GM19240 (cell line): ENCODE data around the gene FEM1B.

Experiments used
- DNase-seq: peaks from one replicate; pipeline ENCODE4 v3.0.0; 2011; ENCODE audit warnings: low spot score; ENCODE audit not compliant: insufficient read length

Gene FEM1B

GRCh38 chr15:68258692-68259091, 18.9 kb upstream of the FEM1B start:
- no peak for DNase-seq

GRCh38 chr15:68259883-68260282, 17.7 kb upstream of the FEM1B start:
- no peak for DNase-seq

GRCh38 chr15:68261241-68261640, 16.3 kb upstream of the FEM1B start:
- no peak for DNase-seq

GRCh38 chr15:68261980-68262379, 15.6 kb upstream of the FEM1B start:
- no peak for DNase-seq

- DNase-seq: no peak
Observed at GRCh38 chr15:68262514-68263356, 14.8 kb upstream of the FEM1B start.

- no peak for DNase-seq
Observed at GRCh38 chr15:68264282-68264681, 13.3 kb upstream of the FEM1B start.

GRCh38 chr15:68265081-68265480, 12.5 kb upstream of the FEM1B start:
- no peak for DNase-seq

GRCh38 chr15:68265674-68266073, 11.9 kb upstream of the FEM1B start:
- DNase-seq: no peak

- no peak for DNase-seq
Observed at GRCh38 chr15:68268405-68268804, 9.1 kb upstream of the FEM1B start.

- no peak for DNase-seq
Observed at GRCh38 chr15:68271854-68272471, 5.6 kb upstream of the FEM1B start.

GRCh38 chr15:68272721-68273271, 4.7 kb upstream of the FEM1B start:
- no peak for DNase-seq

- DNase-seq: no peak
Observed at GRCh38 chr15:68274201-68274848, 3.2 kb upstream of the FEM1B start.

GRCh38 chr15:68275165-68275746, 2.3 kb upstream of the FEM1B start:
- no peak for DNase-seq

- no peak for DNase-seq
Observed at GRCh38 chr15:68276668-68277067, 877 bp upstream of the FEM1B start.

GRCh38 chr15:68277131-68277602, 378 bp upstream of the FEM1B start:
- no peak for DNase-seq

GRCh38 chr15:68278345-68278594, 725 bp downstream of the FEM1B start:
- no peak for DNase-seq

- no peak for DNase-seq
Observed at GRCh38 chr15:68278595-68279405, 1.3 kb downstream of the FEM1B start.

- DNase-seq: no peak
Observed at GRCh38 chr15:68279779-68280753, 2.5 kb downstream of the FEM1B start.

GRCh38 chr15:68281008-68281407, 3.5 kb downstream of the FEM1B start:
- no peak for DNase-seq

- DNase-seq: no peak
Observed at GRCh38 chr15:68283401-68283800, 5.9 kb downstream of the FEM1B start.
